A549 (cell line): ENCODE data around the gene IREB2.

Source experiments
- BHLHE40 ChIP-seq: IDR thresholded peaks from 2 replicates; pipeline ENCODE4 v1.6.1; 2012; ENCODE audit warnings: low read depth, low read length, inconsistent platforms
- CEBPB ChIP-seq, 2 experiments: fragments of >200 bp in 1 of 2; sonication (Bioruptor Twin) in 1 of 2; formaldehyde crosslinking in 1 of 2; IDR thresholded peaks; 2 replicates each; pipeline ENCODE4 v1.6.1; 2012 to 2016
- CTCF ChIP-seq: fragments of >200 bp; sonication (Bioruptor Twin); formaldehyde crosslinking; IDR thresholded peaks from 3 replicates; pipeline ENCODE4 v1.5.1; 2016
- EP300 ChIP-seq, 2 experiments: fragments of >200 bp; sonication (Bioruptor Twin); formaldehyde crosslinking; IDR thresholded peaks; 2 replicates in 1 of 2; 3 replicates in 1 of 2; pipeline ENCODE4 v1.6.1; 2016 to 2017
- HDAC2 ChIP-seq: fragments of 200-600 bp; sonication (generic); IDR thresholded peaks from 2 replicates; pipeline ENCODE4 v1.6.1; 2016
- MAZ ChIP-seq: fragments of 150-350 bp; IDR thresholded peaks from 2 replicates; pipeline ENCODE4 v1.6.1; 2014; ENCODE audit warnings: antibody characterized with exemption, low read depth, low read length, borderline replicate concordance
- MYC ChIP-seq: IDR thresholded peaks from 2 replicates; pipeline ENCODE4 v1.6.1; 2012; ENCODE audit warnings: mild to moderate bottlenecking, inconsistent platforms, low read length, improper control_type of control experiment, borderline replicate concordance
- POLR2A ChIP-seq: IDR thresholded peaks from 2 replicates; pipeline ENCODE4 v1.6.1; 2012; ENCODE audit warnings: mild to moderate bottlenecking, low read length
- POLR2AphosphoS2 ChIP-seq: conservative IDR thresholded peaks from 2 replicates; pipeline ENCODE4 v1.6.1; 2012; ENCODE audit warnings: low read length, improper control_type of control experiment, inconsistent platforms
- RFX5 ChIP-seq: fragments of 450-650 bp; IDR thresholded peaks from 2 replicates; pipeline ENCODE4 v1.7.1; 2014; ENCODE audit warnings: antibody characterized with exemption, mild to moderate bottlenecking, moderate library complexity
- SREBF2 ChIP-seq: fragments of 450-650 bp; IDR thresholded peaks from 2 replicates; pipeline ENCODE4 v1.6.1; 2014; ENCODE audit warnings: mild to moderate bottlenecking, moderate library complexity
- USF2 ChIP-seq: fragments of 450-650 bp; IDR thresholded peaks from 2 replicates; pipeline ENCODE4 v1.6.1; 2014; ENCODE audit warnings: antibody characterized with exemption

GRCh38 chr15:78429477-78429876 is 8.5 kb upstream of the IREB2 start:
- TF ChIP-seq BHLHE40: no peak
- TF ChIP-seq CTCF: no peak
- TF ChIP-seq RFX5: no peak
- no peak for TF ChIP-seq EP300 (IDR thresholded peaks at IDR 0.05)
- no peak for TF ChIP-seq SREBF2
- TF ChIP-seq MYC: no peak
- TF ChIP-seq POLR2AphosphoS2: no peak
- TF ChIP-seq USF2: no peak
- no peak for TF ChIP-seq MAZ
- no peak for TF ChIP-seq POLR2A
- no peak for TF ChIP-seq HDAC2
- TF ChIP-seq CEBPB (IDR thresholded peaks at IDR 0.05): no peak
